K562 (cell line): ENCODE measurements around the gene KCND1. TPM values are rescaled to one million over a fixed set of nuclear protein-coding genes. Genes with fewer than 3 reads are reported as not detected.

Experiments used
- CBFA2T2 ChIP-seq: fragments of 450-650 bp; conservative IDR thresholded peaks from 2 replicates; pipeline ENCODE4 v1.6.1; 2017; ENCODE audit warnings: mild to moderate bottlenecking
- KLF1 ChIP-seq: fragments of 450-650 bp; IDR thresholded peaks from 2 replicates; pipeline ENCODE4 v1.6.1; 2016; ENCODE audit warnings: missing genetic modification characterization, missing compliant biosample characterization
- NR2C1 ChIP-seq, 2 experiments: fragments of 450-650 bp; IDR thresholded peaks; 2 replicates each; pipeline ENCODE4 v1.6.1; 2017; ENCODE audit warnings: mild to moderate bottlenecking in 2 of 2, antibody characterized with exemption in 1 of 2, inconsistent platforms in 1 of 2, missing compliant biosample characterization in 1 of 2, missing genetic modification characterization in 1 of 2
- NR2F6 ChIP-seq: fragments of 450-650 bp; formaldehyde crosslinking; IDR thresholded peaks from 2 replicates; pipeline ENCODE4 v1.4.0; 2020; ENCODE audit warnings: mild to moderate bottlenecking
- NRF1 ChIP-seq, 2 experiments: fragments of 450-650 bp; IDR thresholded peaks in 1 of 2; conservative IDR thresholded peaks in 1 of 2; 2 replicates each; pipeline ENCODE4 v1.6.1; 2014; ENCODE audit warnings: mild to moderate bottlenecking in 2 of 2
- PHTF2 ChIP-seq: fragments of 250-450 bp; sonication (Bioruptor Pico); IDR thresholded peaks from 2 replicates; pipeline ENCODE4 v1.5.0; 2021; ENCODE audit warnings: mild to moderate bottlenecking
- PPARD ChIP-seq: fragments of 250-450 bp; sonication (Bioruptor Pico); IDR thresholded peaks from 2 replicates; pipeline ENCODE4 v1.8.0; 2022; ENCODE audit warnings: inconsistent platforms, mild to moderate bottlenecking, moderate library complexity
- SRSF1 ChIP-seq: fragments of 200-400 bp; formaldehyde crosslinking; IDR thresholded peaks from 2 replicates; pipeline ENCODE4 v1.6.1; 2017; ENCODE audit warnings: mild to moderate bottlenecking, low read depth, low read length, moderate library complexity
- SRSF7 ChIP-seq: fragments of 200-400 bp; formaldehyde crosslinking; optimal IDR thresholded peaks from 2 replicates; pipeline ENCODE3; 2017; ENCODE audit warnings: mild to moderate bottlenecking, low read depth, low read length
- XRCC4 ChIP-seq: IDR thresholded peaks from one replicate; pipeline ENCODE4 v1.6.1; 2011; ENCODE audit not compliant: insufficient read depth, insufficient read length; ENCODE audit errors: extremely low read depth
- ZFP1 ChIP-seq: fragments of 450-650 bp; formaldehyde crosslinking; IDR thresholded peaks from 2 replicates; pipeline ENCODE4 v1.4.0; 2020; ENCODE audit warnings: mild to moderate bottlenecking, mixed read lengths
- ZNF174 ChIP-seq: fragments of 250-450 bp; sonication (Bioruptor Pico); IDR thresholded peaks from 2 replicates; pipeline ENCODE4 v1.4.0; 2020; ENCODE audit warnings: mild to moderate bottlenecking
- ZNF583 ChIP-seq: fragments of 250-450 bp; sonication (Bioruptor Pico); IDR thresholded peaks from 2 replicates; pipeline ENCODE4 v1.4.0; 2020
- polyA plus RNA-seq, 8 experiments: library from polyadenylated mRNA; depleted of rRNA in 4 of 8; stranded (reverse) in 5 of 8; unstranded in 3 of 8; fragments of >200 nt; fragmentation: Nextera tagmentation in 2 of 8; fragmentation: Illumina TruSeq in 1 of 8; extraction: Ambion mirVana in 2 of 8; extraction: Trizol in 1 of 8; gene quantifications; 2 replicates each; pipeline versions ENCODE4 v1.2.1 to v1.2.3, GENCODE V29; 2011 to 2014; ENCODE audit warnings: inconsistent platforms in 1 of 8, missing spikeins in 1 of 8
- total RNA-seq, 7 experiments: library from RNA; depleted of rRNA in 6 of 7; stranded (reverse); fragments of >200 nt in 6 of 7; fragmentation: Illumina TruSeq in 2 of 7; extraction: Trizol in 2 of 7; gene quantifications; 2 replicates each; pipeline versions ENCODE4 v1.2.1 to v1.2.3, GENCODE V29; 2011 to 2021; ENCODE audit warnings: low replicate concordance in 1 of 7
- TF ChIP-seq, protein P1 (sequence below): fragments of 200-800 bp; sonication (Bioruptor generic); IDR thresholded peaks from 2 replicates; pipeline ENCODE4 v1.6.1; 2017; ENCODE audit warnings: missing genetic modification characterization, missing compliant biosample characterization
- TF ChIP-seq, protein P2 (sequence below): fragments of 250-450 bp; sonication (Bioruptor Pico); IDR thresholded peaks from 2 replicates; pipeline ENCODE4 v1.6.1; 2021; ENCODE audit warnings: mild to moderate bottlenecking
- TF ChIP-seq, protein P3 (sequence below), 2 experiments: fragments of 450-650 bp in 1 of 2; sonication (generic) in 1 of 2; formaldehyde crosslinking in 1 of 2; IDR thresholded peaks in 1 of 2; conservative IDR thresholded peaks in 1 of 2; 2 replicates each; pipeline versions ENCODE4 v1.6.1 to v1.8.1; 2016 to 2023; ENCODE audit warnings: mild to moderate bottlenecking in 2 of 2, moderate library complexity in 2 of 2, inconsistent platforms in 1 of 2, missing genetic modification reagents in 1 of 2
- TF ChIP-seq, protein P4 (sequence below): fragments of 450-650 bp; formaldehyde crosslinking; IDR thresholded peaks from 2 replicates; pipeline ENCODE4 v1.4.0; 2020; ENCODE audit warnings: mild to moderate bottlenecking, moderate library complexity
- TF ChIP-seq, protein P5 (sequence below): conservative IDR thresholded peaks from 2 replicates; pipeline ENCODE4 v1.6.1; 2011; ENCODE audit warnings: low read depth, mild to moderate bottlenecking, low read length; ENCODE audit not compliant: control insufficient read depth
- TF ChIP-seq, protein P6 (sequence below), 2 experiments: IDR thresholded peaks; 2 replicates each; pipeline ENCODE4 v1.6.1; 2012; ENCODE audit warnings: improper control_type of control experiment in 2 of 2, low read depth in 2 of 2, low read length in 2 of 2, borderline replicate concordance in 1 of 2

The KCND1 gene
- total and polyA plus RNA-seq, 9 of the 15 experiments (the other 6 are each of a cell fraction or from before 2014, with no cell fraction given), result 0.06 to 0.83 (median 0.39) TPM; not detected in 1

DNA sequence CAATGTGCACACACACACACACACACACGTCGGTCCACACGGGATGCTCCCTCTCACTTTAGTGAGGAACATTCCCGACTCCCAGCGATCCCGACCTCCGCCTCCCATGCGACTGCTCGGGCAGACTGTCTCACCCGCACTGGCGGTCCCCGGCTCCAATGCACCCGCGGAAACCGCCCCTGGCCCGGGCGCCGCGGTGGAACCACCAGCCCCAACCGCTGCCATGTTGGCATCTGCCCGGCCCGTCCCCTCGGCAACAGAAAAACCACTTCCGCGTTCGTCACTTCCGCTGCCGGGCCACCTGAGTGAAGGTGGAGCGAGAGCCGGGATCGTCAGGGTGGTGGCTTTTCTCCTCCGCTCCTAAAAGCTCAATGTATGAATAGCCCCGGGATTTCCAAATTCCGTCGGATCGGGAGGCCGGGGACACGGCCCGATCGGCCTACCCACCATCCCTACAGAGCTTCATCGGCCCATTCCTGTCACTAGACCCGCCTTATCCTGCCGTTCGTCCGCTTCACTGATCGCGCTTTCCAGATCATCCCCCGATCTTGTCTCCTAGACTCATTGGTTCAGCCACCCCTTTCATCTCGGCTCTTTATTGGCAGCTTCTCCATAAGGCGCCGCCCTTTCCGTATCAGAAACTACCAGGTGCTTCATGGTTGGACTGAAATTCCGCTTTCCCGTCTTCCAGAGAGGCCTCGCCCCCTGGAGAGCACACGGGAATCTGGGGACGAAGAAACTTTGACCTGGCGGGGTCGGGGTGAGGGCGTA, 60.0 kb downstream of the KCND1 start, which contains the start of gene SLC35A2 (continued):
- TF ChIP-seq NR2C1 (IDR thresholded peaks at IDR 0.05), result no peak
- TF ChIP-seq NR2C1 (tag; IDR thresholded peaks at IDR 0.05), result peak; percentile 81
- TF ChIP-seq ZNF174 (CRISPR knock-in tag), result no peak
- 0 out of 4 replicates have a peak, but pooled peaks of 1 of the 2 experiments have one; percentile 8 for TF ChIP-seq NRF1 (conservative IDR thresholded peaks at IDR 0.05 in 1 of 2, IDR thresholded peaks at IDR 0.05 in 1 of 2)
- no peak for TF ChIP-seq SRSF1
- TF ChIP-seq, protein P1, sequence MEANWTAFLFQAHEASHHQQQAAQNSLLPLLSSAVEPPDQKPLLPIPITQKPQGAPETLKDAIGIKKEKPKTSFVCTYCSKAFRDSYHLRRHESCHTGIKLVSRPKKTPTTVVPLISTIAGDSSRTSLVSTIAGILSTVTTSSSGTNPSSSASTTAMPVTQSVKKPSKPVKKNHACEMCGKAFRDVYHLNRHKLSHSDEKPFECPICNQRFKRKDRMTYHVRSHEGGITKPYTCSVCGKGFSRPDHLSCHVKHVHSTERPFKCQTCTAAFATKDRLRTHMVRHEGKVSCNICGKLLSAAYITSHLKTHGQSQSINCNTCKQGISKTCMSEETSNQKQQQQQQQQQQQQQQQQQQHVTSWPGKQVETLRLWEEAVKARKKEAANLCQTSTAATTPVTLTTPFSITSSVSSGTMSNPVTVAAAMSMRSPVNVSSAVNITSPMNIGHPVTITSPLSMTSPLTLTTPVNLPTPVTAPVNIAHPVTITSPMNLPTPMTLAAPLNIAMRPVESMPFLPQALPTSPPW (CRISPR knock-in tag), result no peak
- TF ChIP-seq CBFA2T2, result no peak
- TF ChIP-seq, protein P2, sequence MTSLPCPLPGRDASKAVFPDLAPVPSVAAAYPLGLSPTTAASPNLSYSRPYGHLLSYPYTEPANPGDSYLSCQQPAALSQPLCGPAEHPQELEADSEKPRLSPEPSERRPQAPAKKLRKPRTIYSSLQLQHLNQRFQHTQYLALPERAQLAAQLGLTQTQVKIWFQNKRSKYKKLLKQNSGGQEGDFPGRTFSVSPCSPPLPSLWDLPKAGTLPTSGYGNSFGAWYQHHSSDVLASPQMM, result no peak
- peak; percentile 91 for TF ChIP-seq PHTF2 (CRISPR knock-in tag)
- TF ChIP-seq XRCC4, result no peak
- no peak for TF ChIP-seq KLF1
- TF ChIP-seq SRSF7, result no peak
- TF ChIP-seq, protein P3, sequence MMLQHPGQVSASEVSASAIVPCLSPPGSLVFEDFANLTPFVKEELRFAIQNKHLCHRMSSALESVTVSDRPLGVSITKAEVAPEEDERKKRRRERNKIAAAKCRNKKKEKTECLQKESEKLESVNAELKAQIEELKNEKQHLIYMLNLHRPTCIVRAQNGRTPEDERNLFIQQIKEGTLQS (IDR thresholded peaks at IDR 0.05), result no peak
- TF ChIP-seq, protein P3 (CRISPR knock-in tag; conservative IDR thresholded peaks at IDR 0.05), result no peak
- no peak for TF ChIP-seq ZNF583 (CRISPR knock-in tag)
- TF ChIP-seq, protein P4, sequence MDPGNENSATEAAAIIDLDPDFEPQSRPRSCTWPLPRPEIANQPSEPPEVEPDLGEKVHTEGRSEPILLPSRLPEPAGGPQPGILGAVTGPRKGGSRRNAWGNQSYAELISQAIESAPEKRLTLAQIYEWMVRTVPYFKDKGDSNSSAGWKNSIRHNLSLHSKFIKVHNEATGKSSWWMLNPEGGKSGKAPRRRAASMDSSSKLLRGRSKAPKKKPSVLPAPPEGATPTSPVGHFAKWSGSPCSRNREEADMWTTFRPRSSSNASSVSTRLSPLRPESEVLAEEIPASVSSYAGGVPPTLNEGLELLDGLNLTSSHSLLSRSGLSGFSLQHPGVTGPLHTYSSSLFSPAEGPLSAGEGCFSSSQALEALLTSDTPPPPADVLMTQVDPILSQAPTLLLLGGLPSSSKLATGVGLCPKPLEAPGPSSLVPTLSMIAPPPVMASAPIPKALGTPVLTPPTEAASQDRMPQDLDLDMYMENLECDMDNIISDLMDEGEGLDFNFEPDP (CRISPR knock-in tag), result no peak
- TF ChIP-seq NR2F6 (CRISPR knock-in tag), result no peak
- TF ChIP-seq, protein P5, sequence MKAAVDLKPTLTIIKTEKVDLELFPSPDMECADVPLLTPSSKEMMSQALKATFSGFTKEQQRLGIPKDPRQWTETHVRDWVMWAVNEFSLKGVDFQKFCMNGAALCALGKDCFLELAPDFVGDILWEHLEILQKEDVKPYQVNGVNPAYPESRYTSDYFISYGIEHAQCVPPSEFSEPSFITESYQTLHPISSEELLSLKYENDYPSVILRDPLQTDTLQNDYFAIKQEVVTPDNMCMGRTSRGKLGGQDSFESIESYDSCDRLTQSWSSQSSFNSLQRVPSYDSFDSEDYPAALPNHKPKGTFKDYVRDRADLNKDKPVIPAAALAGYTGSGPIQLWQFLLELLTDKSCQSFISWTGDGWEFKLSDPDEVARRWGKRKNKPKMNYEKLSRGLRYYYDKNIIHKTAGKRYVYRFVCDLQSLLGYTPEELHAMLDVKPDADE, result 0 out of 2 replicates have a peak, but pooled peaks have one; percentile 38
- TF ChIP-seq PPARD (CRISPR knock-in tag), result no peak
- TF ChIP-seq, protein P6, sequence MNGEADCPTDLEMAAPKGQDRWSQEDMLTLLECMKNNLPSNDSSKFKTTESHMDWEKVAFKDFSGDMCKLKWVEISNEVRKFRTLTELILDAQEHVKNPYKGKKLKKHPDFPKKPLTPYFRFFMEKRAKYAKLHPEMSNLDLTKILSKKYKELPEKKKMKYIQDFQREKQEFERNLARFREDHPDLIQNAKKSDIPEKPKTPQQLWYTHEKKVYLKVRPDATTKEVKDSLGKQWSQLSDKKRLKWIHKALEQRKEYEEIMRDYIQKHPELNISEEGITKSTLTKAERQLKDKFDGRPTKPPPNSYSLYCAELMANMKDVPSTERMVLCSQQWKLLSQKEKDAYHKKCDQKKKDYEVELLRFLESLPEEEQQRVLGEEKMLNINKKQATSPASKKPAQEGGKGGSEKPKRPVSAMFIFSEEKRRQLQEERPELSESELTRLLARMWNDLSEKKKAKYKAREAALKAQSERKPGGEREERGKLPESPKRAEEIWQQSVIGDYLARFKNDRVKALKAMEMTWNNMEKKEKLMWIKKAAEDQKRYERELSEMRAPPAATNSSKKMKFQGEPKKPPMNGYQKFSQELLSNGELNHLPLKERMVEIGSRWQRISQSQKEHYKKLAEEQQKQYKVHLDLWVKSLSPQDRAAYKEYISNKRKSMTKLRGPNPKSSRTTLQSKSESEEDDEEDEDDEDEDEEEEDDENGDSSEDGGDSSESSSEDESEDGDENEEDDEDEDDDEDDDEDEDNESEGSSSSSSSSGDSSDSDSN (IDR thresholded peaks at IDR 0.05; ENCODE audit: borderline replicate concordance in 1 of 2, low read depth in 2 of 2, low read length in 2 of 2), result no peak
- no peak; the same call in 1 of the 2 replicates for TF ChIP-seq ZFP1 (CRISPR knock-in tag)
